ENCODE results near the gene CCNDBP1. TPM values are rescaled to one million over a fixed set of nuclear protein-coding genes. Genes with fewer than 3 reads are reported as not detected.

The CCNDBP1 gene
- total RNA-seq, 1 donor from 2014 or later: 22.4 TPM

GRCh38 chr15:43239732-43240491 lies 54.7 kb downstream of the CCNDBP1 start:
- FAIRE-seq: no peak
- DNase-seq (ENCODE audit: low spot score in 2 of 2): no peak

DNA sequence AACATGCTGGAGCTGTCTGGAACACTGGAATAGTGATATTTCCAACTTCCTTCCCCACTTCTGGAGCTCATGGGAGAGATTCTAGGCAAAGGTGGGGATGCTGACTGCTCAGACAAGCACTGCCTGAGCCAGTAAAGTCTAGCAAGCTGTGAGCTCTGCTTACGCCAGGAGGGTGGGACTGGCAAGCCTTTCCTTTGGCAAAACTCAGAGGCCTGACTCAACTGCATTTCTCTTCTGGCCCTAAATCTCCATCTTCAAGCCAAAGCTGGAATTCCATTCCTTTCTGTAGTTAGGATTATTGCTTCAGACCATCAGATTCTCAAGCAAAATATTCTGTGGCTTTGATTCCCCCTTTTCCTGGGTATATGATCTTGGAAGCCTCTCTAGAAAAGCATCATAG lies 55.9 kb downstream of the CCNDBP1 start:
- DNase-seq (ENCODE audit: low spot score in 2 of 2) (peak in 1 of 2 donors; percentile 25), FAIRE-seq (no peak)

DNA sequence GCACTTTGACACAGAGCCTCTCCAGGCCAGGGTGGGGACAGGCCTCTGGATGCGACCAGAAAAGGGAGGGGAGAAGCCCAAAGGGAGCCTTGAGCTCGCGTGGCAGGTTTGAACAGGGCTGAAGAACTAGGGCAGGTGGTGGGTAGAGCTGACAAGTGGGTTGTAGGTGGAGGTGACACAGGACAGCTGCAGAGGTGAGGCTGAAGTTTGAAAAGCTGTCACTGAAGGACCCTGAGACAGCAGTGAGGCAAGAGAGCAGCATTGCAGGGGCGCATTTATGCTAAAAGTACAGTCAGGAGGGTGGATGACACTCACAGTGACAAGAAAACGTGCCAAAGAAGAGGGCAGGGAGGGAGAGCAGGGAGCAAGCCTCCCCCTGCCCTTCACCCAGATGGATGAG lies 57.4 kb downstream of the CCNDBP1 start:
- FAIRE-seq (no peak), DNase-seq (ENCODE audit: low spot score in 2 of 2) (no peak)

DNA sequence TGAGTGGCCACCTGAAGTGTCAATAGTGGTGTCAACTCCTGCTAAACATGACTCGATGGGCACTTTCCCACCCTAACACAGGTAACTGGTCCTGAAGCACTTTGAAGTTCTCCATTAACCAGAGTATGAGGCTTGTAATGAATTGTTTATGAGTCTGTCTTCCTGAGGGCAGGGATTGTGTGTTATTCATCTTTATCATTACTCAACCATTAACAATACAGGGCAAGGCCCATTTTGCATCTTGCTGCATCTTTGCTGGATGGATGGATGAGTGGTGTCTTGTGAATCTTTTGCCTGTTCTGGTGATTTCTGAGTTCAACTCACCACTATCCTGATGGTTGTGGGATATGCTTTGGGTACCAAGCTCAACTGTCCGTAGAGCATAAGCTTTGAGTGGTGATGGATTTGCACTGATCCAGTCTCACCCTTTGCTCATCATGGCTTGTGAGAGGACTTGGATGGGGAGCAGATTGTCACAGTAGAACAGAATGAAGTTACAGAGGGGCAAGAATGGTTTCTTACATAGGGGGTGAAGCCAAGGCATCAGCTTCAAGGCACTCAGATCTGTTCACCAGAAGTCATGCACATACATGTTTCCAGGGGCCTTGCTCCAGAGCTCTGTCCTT lies 57.9 kb downstream of the CCNDBP1 start:
- no peak for FAIRE-seq
- DNase-seq (ENCODE audit: low spot score in 2 of 2): no peak

DNA sequence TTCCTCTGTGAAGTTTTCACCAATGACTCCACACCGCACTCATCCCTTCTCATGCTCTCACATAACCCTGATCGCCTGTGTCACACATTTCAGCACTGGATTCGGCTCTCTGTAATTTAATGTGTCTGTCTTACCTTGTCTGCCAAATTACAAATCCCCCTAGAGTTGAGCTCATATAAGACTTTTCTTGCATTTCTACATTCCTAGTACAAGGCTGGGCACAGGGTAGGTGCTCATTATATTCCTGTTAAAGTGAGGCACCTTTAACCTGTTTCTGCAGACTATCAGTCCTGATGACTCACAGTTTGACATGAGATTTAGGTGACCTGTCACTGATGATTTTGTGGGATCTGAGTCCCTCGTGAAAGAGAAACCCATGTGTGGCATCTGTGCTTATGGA lies 58.9 kb downstream of the CCNDBP1 start:
- FAIRE-seq: no peak
- no peak for DNase-seq (ENCODE audit: low spot score in 2 of 2)

DNA sequence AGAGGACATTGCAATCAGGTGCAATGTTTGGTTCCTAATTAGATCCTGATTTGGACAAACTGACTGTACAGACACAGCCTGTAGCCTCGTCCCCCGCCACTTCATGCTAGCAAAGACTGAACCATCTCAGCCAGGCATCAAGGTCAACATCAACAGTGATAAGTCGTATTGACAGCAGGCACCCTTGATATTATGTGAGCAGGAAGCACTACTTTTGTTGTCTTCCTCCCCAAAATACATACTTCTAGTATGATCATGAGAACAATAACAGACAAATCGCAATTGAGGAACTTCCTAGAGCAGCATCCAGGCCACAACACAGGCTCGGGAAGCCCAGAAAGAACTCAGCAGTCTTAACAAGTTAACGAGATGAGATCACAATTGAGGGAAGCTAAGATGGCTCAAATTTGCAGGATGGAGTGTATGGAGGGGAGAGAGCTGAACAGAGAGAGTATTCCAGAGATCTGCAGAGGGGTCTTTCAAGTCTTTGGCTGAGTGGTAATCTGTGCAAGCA lies 61.1 kb downstream of the CCNDBP1 start:
- FAIRE-seq: no peak
- DNase-seq (ENCODE audit: low spot score in 2 of 2): no peak

Other genes with a start within 250 kb of the CCNDBP1 start
- gene UBR1, start 79.4 kb upstream of the CCNDBP1 start, total RNA-seq: 75.0 TPM
- 47.7 TPM for gene TMEM62, start 51.8 kb upstream of the CCNDBP1 start, total RNA-seq
- 2.0 TPM for gene EPB42, start 35.6 kb downstream of the CCNDBP1 start, total RNA-seq
- gene TGM5, start 81.5 kb downstream of the CCNDBP1 start, total RNA-seq: not detected
- not detected for gene TGM7, start 116.9 kb downstream of the CCNDBP1 start, total RNA-seq
- gene LCMT2, start 145.2 kb downstream of the CCNDBP1 start, total RNA-seq: 17.5 TPM
- gene ZSCAN29, start 185.6 kb downstream of the CCNDBP1 start, total RNA-seq: 38.3 TPM
- gene TUBGCP4, start 185.7 kb downstream of the CCNDBP1 start, total RNA-seq: 22.8 TPM

Data from frontal cortex (tissue), 4 donors.